Stimulated activated CD8-positive, alpha-beta memory T cell treated with anti-CD3 and anti-CD28 coated beads, Interleukin-4, amount 100 ng/mL, for 4 hours (primary cell): ENCODE data around the gene ZNF512B.

ENCODE experiments used
- DNase-seq, 2 donors: peaks; one replicate each; pipeline ENCODE4 v3.0.0-alpha.2; 2020; ENCODE audit warnings: low read depth in 2 of 2, low spot score in 1 of 2

The ZNF512B gene

DNA sequence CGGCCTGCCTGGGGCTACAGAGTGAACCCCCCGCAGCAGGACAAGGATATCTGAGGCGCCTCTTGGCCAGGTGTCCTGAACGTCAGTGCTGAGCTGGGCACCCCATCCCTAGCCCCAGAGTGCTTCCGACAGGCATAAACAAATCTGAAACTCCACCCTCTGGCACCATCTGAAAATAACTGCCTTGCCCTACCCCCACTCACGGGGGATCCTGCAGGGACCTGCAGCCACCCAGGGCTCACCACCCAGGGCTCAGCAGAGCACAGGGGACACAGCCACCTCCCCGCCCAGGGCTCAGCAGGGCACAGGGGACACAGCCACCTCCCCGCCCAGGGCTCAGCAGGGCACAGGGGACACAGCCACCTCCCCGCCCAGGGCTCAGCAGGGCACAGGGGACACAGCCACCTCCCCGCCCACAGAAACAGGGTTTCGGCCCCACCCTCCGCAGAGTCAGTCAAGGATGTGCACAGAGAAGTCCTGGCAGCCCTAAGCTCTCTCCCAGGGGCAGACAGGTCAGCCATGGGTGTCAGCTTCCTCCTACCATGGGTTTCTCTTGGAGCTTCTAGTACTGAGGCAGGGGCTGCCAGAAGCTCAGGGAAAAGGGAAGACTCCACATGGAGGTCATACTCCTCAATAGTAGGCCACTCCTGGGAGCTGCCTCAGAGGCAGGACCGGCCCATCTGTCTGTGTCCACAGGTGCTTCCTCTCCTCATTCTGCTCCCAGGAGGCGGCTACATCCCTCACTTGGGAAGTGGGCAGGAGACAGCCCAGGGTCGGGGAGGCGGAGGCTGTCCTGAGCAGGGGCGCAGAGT, 18.1 kb downstream of the ZNF512B start:
- DNase-seq, result no peak

DNA sequence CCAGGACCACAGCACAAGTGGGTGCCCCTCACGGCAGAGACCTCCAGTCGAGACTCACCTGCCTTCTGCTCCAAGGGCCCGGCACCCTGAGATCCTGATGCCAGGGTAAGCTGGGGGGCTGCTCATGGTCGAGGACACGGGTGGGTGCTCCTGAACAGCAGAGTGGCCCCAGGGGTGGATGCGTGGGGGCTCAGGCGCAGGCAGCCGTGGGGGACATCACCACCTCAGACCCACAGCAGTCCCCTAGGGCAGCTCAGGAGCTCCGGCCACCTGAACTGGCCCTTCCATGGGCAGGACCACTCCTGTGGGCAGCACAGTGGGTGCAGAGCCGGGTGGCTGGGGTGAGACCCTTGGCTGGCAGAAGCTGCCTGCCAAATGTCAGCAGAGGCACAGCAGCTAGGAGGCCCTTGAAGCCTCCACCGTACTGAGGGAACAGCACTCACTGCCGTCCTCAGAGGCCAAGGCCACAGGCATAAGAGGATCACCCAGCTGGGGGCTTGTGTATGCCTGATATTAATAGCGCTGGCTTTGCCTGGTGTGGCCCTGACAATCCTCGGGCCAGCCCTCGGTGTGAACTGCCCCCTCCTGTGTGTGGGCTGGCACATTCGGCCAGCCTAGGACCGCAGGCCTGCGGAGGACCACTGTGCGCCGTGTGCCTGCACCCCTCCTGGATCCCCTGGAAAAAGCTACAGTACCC, 18.9 kb downstream of the ZNF512B start:
- no peak for DNase-seq

DNA sequence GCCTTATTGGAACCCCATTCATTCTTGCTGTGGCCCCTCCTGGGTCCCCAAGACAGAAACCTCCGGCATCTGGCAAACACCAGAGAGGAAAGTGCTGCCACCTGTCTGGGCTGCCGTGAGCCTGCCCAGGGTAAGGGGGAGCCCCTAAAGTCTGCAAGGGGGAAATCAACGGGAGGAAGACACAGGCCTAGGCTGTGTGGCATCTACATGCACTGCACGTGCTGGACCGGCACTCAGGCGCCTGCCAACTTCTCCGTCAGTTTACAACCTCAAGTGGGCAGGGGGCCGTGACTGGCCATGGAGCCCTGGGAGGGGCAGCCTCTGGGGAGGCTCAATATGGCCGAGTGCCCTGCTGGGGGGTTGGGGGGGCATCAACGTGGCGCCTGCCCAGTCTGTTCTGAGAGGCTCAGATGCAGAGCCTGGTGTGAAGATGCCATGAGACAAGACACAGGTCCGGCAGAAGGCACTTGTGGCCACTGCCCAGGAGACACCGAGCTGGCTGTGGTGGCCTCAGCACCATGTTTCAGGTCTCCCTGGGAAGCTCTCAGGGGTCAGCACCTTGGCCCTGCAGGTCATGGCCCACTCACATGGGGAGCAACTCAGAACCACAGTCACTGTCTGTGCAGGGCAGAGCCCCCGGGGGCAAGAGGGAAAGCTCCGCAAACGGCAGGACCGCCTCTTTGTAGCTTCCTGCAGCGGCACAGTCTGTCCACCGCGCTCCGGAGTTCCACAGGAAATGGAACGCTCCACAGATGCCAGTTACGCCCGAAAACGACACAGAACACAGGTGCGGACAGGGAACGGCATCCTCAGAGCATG, 21.9 kb downstream of the ZNF512B start:
- no peak for DNase-seq

DNA sequence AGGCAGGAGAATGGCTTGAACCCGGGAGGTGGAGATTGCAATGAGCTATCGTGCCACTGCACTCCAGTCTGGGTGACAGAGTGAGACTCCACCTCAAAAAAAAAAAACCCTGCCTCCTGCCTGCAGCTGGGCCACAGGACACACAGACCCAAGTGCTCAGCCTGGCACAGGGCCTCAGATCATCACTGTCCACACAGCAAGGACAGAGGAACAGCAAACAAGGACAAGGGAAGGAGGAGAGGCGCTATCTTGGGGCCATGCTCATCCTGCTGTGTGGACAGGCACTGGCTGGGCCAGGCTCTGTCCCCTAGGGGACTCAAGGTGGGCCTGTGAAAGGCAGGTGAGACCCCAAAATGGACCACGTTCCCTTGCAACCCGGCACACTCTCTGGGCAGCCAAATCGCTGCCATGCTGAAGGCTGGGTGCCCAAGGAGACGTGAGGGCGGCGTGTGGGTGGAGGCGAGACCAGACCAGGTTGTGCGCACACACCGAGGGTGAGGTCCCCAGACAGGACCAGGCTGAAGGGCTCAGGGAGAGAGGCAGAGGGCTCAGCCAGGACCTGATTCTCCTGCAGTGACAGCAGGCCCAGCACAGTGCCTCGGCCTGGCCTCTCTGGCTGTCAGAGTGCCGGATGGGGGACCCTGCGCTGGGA, 22.6 kb downstream of the ZNF512B start:
- no peak for DNase-seq

DNA sequence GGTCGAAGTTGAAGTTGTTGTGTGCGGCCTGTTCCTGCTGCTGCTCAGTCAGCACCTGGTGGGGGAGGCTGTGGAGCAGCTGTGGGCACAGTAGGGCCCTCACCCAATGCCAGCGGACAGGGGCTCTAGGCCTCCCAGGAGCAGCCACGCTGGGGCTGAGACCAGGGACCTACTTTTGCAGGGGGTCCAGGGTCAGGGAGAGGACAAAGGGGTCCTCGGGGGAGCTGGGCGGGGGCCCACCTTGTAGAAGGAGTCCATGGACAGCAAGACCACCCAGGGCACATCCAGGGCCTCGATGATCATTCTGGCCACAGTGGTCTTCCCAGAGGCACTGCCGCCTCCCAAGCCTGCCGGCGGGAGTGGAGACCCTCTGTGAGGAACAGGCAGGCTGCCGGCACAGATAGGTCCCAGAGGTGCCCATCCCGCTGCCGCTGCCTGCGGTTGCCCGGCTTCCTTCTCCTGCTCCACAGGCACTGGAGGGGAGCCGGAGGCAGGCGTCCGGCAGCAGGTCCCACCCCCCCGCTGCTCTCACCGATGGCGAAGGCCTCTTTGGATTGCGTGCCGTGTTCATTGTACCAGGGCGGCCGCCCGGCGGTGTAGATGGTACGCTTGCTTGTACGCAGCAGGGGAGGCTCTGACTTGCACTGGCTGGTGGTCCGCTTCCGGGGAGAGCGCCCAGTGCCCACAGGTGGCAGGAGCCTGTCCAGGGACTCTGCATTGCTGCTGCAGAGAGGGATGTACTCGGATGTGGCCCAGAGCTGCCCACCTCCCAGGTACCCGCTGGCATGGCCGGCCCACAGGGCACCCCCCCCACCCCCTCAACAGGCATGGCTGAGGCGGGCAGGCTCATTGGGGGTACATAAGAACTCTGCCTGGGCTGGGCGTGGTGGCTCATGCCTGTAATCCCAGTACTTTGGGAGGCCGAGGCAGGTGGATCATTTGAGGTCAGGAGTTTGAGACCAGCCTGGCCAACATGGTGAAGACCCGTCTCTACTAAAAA, 23.5 kb downstream of the ZNF512B start:
- no peak for DNase-seq

DNA sequence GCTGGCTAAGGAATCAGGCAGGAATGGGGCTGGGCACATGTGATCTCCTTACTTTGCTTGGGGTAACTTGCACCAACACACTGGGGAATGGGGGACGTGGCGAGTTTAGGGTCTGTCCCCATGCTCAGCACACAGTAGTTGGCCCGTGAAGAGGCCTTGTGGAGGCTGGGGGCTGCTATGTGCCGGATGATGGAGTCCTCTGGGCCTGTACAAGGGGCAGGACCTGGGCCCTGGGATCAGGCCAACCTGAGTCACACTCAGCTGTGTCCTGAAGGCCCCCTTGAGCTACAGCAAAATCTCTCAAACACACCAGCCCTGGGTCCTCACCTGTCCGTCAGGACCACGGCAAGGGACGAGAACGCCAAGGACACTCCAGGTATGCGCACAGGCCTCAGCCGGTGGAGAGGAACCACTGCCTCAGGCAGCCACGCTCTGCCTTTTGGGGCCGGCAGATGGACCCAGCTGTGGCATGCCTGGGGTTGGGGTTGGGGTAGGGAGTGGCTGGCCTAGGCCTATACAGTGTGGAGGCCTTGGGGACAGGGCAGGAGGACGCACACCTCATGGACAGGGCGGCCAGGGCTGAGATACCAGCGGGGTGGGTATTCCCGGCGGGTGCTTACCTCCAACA, 24.6 kb downstream of the ZNF512B start:
- no peak for DNase-seq

DNA sequence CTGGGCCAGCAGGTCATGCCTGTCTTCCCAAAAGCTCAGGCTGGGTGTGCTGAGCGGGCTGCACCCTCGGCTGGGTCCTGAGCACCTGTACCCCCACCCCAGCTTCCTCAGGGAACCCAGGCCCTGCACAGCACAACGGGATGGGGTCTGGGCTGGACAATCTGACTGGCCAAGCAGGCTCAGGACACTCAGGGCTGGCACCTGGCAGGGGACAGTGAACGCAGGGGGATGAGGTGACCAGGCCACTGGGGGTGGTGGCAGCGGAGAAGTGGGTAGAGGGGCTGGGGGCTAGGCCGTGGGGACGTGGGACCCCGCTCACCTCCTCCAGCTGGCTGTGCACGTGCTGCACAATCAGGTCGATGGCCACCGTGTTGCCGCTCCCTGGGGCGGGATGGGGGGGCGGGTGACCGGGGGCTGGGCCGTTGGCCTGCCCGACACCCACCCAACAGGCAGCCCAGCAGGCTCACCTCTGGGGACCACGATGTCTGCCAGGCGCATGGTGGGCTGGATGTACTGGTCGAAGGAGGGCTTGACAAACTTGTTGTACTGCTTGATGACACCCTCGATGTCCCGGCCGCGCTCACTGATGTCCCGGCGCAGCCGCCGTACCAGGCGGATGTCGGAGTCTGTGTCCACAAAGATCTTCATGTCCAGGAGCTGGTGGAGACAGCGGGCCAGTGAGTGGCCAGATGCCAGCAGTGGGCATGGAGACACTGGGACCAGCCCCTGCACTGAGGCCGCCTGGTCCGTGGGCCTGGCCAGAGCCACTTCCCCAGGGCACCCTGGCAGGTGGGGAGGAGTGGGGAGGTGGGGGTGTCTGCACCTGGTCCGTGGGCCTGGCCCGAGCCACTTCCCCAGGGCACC, 25.4 kb downstream of the ZNF512B start:
- DNase-seq, result no peak

DNA sequence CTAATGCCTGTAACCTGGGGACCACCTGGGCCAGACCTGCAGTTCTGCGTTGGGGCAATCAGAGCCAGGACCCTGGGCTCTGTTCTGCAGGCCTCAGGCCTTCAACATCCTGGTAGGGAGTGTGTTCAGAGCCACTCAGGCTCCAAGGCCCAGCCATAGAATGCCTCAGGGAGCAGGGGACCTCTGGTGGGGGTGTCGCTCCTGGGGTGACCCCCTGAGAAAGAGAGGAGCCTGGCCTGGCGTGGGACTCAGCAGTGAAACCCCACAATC, 26.0 kb downstream of the ZNF512B start:
- DNase-seq, result no peak

DNA sequence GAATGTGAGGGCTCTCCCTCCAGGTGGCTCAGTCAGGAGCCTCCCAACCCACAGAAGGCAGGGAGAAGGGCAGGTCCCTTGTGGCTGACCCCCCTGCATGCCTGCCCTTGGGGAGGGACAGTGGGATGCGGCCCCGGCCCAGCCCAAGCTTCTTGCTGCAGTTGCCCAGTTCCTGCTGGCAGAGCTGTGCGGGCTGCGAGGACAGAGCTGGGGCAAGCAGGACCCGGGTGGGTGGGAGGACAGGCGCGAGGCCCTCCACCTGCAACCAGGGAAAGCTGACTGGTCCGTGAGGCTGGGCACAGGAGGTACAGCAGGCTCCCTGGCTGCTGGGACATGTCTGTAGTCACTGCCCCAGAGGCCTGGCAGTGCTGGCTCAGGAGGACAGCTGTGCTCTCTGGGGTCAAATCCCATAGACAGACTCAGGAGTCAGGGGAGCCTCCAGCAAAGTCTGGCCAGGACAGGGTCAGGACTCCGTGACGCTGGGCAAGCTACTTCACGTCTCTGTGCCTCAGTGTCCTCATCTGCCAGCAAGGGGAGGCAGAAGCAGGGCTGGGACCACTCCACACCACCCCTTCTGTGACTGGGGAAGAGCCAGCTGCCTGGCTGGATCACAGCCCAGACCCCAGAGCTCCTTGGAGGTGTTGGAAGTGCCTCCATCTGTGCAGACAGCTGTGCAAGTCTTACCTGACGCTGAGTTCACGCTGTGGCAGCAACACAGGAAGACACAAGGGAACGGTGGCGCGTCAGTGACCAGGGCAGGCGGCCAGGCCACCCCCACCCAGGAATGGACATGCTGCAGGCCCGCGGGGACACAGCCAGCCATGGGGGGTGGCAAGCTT, 26.5 kb downstream of the ZNF512B start:
- no peak for DNase-seq

DNA sequence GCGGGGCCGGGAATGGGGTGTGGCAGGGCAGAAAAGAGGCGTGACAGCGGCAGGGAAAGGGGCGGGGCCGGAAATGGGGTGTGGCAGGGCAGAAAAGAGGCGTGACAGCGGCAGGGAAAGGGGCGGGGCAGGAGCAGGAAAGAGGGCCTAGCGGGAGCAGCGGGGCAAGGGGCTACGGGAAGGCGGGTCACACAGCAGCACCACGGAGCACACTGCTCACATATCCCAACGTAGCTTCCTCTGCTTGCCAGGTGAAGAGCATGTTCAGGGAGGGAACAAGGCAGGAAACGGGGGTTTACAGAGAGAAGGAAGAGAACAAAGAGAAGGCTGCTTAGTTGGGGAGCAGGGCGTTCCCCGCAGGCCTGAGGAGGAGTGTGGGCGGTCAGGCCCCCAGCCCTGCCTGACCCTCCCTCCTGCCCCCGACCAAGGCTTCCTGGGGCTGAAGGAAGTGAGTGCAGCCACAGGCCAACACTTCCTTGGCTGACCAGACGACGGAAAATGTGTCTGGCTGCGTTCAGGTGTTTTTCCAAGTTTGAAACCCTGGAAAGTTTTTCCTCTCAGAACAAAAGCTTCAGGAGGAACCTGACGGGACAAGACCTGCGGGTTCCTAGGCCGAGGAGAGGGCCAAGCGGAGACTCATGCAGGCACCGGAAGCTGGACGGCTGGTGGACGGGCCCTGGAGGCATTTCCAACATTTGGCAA, 27.3 kb downstream of the ZNF512B start:
- no peak for DNase-seq

DNA sequence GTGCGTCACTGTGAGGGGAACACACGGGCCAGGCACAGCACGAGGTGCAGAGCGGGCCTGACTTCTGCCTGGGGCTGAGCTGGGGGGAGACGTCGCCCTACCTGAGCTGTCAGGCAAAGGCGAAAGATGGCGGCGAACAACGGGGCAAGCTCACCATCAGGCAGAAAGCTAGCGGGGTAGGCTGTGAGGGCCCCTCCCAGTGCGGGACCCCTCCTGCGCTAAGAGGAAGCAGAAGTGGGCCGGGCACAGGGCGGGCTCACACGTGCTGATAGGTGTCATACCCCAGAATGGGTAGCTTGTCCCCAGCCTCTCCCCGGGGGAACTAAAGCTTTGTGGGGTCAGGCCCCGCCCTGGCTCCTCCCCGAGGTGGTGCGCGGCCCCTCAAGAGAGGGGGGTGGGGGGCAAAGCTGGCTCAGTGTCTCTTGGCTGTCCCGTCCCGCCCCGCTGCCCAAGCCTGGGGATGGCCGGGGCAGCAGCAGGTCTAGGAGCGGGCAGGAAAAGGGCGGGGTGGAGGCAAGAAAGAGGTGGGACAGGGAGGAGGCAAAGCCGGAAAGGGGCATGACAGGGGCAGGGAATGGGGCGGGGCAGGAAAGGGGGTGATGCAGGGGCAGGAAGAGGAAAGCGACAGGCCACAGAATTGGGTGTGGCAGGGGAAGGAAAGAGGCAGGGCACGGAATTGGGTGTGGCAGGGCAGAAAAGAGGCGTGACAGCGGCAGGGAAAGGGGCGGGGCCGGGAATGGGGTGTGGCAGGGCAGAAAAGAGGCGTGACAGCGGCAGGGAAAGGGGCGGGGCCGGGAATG, 28.2 kb downstream of the ZNF512B start:
- DNase-seq, result no peak

DNA sequence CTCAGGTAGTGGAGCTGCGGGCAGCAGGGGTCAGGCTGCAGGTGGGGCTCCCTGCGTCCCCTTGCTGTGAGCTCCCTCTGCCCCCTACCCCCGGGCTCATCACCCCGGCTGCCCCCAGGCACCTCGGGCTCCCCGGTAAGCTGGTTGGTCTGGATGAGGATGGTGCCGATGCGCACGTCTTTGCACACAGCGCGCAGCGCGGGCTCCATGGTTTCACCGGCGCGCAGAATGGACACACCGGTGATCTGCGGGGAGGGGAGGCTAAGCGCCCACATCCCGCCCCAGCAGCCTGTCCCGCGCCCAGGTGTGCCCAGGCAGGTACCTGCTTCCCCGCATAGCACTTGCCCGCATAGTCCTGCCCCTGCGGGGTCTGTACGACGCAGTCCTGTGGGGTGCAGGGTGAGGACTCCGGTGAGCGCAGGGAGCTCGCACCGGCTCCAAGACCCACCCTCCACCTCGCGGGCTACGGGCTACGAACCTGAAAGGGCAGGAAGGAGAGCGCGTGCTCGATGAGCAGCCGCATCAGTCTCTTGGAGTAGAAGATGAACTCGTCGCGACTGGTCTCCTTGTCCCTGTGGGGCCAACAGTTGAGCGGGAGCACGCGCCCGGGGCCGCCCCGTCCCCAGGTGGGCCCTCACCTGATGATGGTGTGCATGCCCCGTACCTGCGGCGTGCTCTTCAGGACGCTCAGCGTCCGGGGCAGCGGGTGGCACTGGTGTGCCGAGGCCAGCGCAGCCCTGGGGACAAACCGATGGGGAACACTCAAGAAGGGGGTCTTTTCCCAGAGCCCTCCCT, 29.1 kb downstream of the ZNF512B start:
- no peak for DNase-seq

DNA sequence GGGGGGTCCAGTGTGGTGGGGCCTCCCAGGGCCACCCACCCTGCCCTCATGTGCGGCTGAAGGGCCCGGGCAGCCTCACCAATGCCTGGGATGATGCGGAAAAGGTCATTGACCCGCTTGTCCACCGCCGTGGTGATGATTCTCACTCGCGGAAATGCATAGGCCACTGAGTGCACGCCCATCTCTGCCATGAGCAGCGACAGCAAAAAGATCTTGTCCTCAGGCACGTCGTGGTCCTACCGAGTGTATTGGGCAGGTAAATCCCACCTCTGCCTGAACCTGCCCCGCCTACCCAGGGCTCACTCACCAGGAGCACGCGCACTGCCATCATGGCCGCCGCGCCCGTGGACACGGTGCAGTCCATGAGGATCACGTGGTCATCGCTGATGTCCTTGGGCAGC, 29.7 kb downstream of the ZNF512B start:
- no peak for DNase-seq

DNA sequence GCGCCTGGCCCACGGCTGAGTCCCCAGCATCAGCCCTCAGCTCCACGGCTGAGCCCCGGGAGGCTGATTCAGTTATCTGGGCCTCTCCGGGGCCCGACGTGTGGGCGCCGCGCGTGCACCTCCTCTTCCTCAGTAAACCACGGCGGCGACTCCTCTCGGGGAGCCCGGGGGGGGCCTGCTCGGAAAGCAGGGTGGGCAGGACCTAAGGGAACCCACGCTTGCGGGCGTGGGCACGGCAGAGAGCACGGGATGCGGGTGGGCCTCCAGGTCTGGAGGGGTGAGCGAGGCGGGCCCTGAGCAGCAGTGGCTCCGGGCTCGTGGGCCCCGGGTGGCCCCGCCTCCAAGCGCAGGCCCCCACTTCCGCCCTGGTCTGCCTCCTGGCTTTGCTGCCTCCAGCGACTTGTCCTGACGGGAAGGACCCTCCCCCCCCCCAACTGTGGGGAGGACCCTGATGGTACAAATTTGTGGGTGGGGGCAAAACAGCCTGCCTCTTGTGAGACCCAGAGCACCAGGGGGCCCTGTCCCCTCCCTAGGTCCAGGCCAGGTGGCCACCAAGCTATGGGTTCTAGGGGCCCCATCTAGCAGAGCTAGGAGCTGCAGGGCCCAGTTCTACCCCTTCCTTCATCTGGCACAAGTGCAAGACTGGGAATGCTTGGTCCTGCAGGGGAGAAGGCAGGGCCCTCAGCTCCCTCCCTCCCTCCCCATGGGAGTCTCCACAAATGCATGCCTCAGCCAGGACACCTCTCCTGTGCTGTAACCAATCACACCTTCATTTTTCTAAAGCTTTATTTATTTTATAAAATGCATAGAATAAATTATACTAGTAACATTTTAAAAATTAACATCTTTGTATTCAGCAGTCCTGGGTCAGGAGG, 30.4 kb downstream of the ZNF512B start:
- DNase-seq, result no peak

DNA sequence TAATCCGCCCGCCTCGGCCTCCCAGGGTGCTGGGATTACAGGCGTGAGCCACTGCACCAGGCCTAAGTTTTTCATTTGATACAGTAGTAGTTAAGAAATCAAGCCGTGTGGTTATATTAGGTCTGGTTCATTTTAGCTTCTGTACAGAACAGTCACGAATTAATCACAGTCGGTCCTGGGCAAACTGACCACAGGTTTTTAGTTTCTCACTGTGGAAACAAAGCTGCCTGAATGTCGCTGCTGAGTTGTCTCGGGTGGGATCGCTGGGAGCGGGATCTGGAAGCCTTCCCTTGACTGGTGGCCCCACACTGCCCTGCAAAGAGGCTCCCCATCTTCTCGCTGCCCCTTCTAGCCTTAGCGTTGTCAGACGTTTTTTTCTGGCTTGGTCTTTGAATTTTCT, 32.1 kb downstream of the ZNF512B start:
- no peak for DNase-seq
